SK-N-SH (cell line): ENCODE measurements around the gene TBXAS1. TPM values are rescaled to one million over a fixed set of nuclear protein-coding genes. Genes with fewer than 3 reads are reported as not detected.

Experiments used
- CTCF ChIA-PET: fragments of 300-600, 350-600 bp; formaldehyde crosslinking; extraction: SDS; loops from one replicate; lab custom pipeline; 2021; lab: Yijun Ruan, JAX
- POLR2A ChIA-PET: fragments of 350-600 bp; sonication (Branson Sonifier 250); formaldehyde crosslinking; extraction: SDS; loops from one replicate; lab custom pipeline; 2020; ENCODE audit warnings: antibody characterized with exemption, inconsistent platforms; lab: Yijun Ruan, JAX
- DNase-seq: peaks from one replicate; pipeline ENCODE4 v3.0.0; 2012
- H2AFZ ChIP-seq: fragments of 200-600 bp; sonication (generic); 2 replicates; pipeline ENCODE4 v1.8.1; 2016; ENCODE audit warnings: antibody characterized with exemption, mild to moderate bottlenecking, low read depth
- H3F3A ChIP-seq: fragments of 200-600 bp; sonication (generic); replicated peaks from 2 replicates; pipeline ENCODE3; 2016; ENCODE audit warnings: antibody characterized with exemption, mild to moderate bottlenecking; ENCODE audit not compliant: insufficient read depth
- H3K27ac ChIP-seq, 2 experiments: fragments of 200-500 bp in 1 of 2; fragments of 200-600 bp in 1 of 2; sonication (Bioruptor generic) in 1 of 2; sonication (generic), shearing (Covaris generic) in 1 of 2; 2 replicates each; pipeline versions ENCODE4 v1.5.1 to v1.6.1; 2014 to 2016; ENCODE audit warnings: low read depth in 2 of 2, inconsistent platforms in 1 of 2, low read length in 1 of 2, mild to moderate bottlenecking in 1 of 2, mixed read lengths in 1 of 2
- H3K27me3 ChIP-seq: fragments of 200-600 bp; sonication (generic), shearing (Covaris generic); 2 replicates; pipeline ENCODE4 v1.6.1; 2016; ENCODE audit warnings: mixed run types; ENCODE audit not compliant: insufficient read depth
- H3K36me3 ChIP-seq, 2 experiments: fragments of 200-500 bp in 1 of 2; fragments of 200-600 bp in 1 of 2; sonication (Bioruptor generic) in 1 of 2; sonication (generic) in 1 of 2; replicated peaks in 1 of 2; 2 replicates each; pipeline versions ENCODE3 to v1.5.1; 2014 to 2016; ENCODE audit warnings: low read length in 1 of 2, mild to moderate bottlenecking in 1 of 2; ENCODE audit not compliant: insufficient read depth in 2 of 2, control insufficient read depth in 1 of 2
- H3K4me1 ChIP-seq, 2 experiments: fragments of 200-500 bp in 1 of 2; fragments of 200-600 bp in 1 of 2; sonication (Bioruptor generic) in 1 of 2; sonication (generic), shearing (Covaris generic) in 1 of 2; 2 replicates each; pipeline versions ENCODE4 v1.5.1 to v1.6.1; 2014 to 2016; ENCODE audit warnings: low read depth in 1 of 2, low read length in 1 of 2, mixed run types in 1 of 2; ENCODE audit not compliant: insufficient read depth in 2 of 2, control insufficient read depth in 1 of 2
- H3K4me2 ChIP-seq: fragments of 200-600 bp; sonication (generic), shearing (Covaris generic); 2 replicates; pipeline ENCODE4 v1.6.1; 2017; ENCODE audit warnings: mixed run types
- H3K4me3 ChIP-seq, 2 experiments: fragments of 200-500 bp in 1 of 2; fragments of 200-600 bp in 1 of 2; sonication (Bioruptor generic) in 1 of 2; sonication (generic), shearing (Covaris generic) in 1 of 2; 2 replicates each; pipeline versions ENCODE4 v1.5.1 to v1.8.1; 2014 to 2016; ENCODE audit warnings: low read depth in 2 of 2, inconsistent platforms in 1 of 2, low read length in 1 of 2, mild to moderate bottlenecking in 1 of 2, mixed read lengths in 1 of 2, moderate library complexity in 1 of 2
- H3K79me2 ChIP-seq: fragments of 200-600 bp; sonication (generic); 2 replicates; pipeline ENCODE4 v1.8.1; 2017; ENCODE audit warnings: mild to moderate bottlenecking; ENCODE audit not compliant: insufficient read depth
- H3K9ac ChIP-seq: fragments of 200-600 bp; sonication (generic); 2 replicates; pipeline ENCODE4 v1.6.1; 2017; ENCODE audit warnings: mixed run types
- H3K9me2 ChIP-seq: fragments of 200-600 bp; sonication (generic); 2 replicates; pipeline ENCODE4 v1.6.1; 2017; ENCODE audit warnings: mixed run types
- H3K9me3 ChIP-seq: fragments of 200-600 bp; sonication (generic); 2 replicates; pipeline ENCODE4 v1.6.1; 2017; ENCODE audit warnings: mixed run types, mild to moderate bottlenecking, moderate library complexity
- H4K20me1 ChIP-seq: fragments of 200-600 bp; sonication (generic); 2 replicates; pipeline ENCODE4 v1.6.1; 2017; ENCODE audit warnings: mild to moderate bottlenecking, mixed run types; ENCODE audit not compliant: insufficient read depth
- ELF1 ChIP-seq: IDR thresholded peaks from 2 replicates; pipeline ENCODE4 v1.4.0; 2012
- EP300 ChIP-seq, 2 experiments: IDR thresholded peaks; 2 replicates each; pipeline versions ENCODE4 v1.4.0 to v1.6.1; 2012; ENCODE audit warnings: borderline replicate concordance in 1 of 2, low read depth in 1 of 2, low read length in 1 of 2
- FOXJ3 ChIP-seq: sonication (generic); formaldehyde crosslinking; IDR thresholded peaks from 2 replicates; pipeline ENCODE4 v1.5.1; 2020; ENCODE audit warnings: mild to moderate bottlenecking, missing genetic modification reagents
- GATA2 ChIP-seq: sonication (generic); formaldehyde crosslinking; IDR thresholded peaks from 2 replicates; pipeline ENCODE4 v1.5.0; 2020; ENCODE audit warnings: mild to moderate bottlenecking, missing genetic modification reagents
- IRF3 ChIP-seq: fragments of 150-350 bp; IDR thresholded peaks from 2 replicates; pipeline ENCODE4 v1.6.1; 2016; ENCODE audit warnings: mild to moderate bottlenecking, low read depth, low read length
- JUND ChIP-seq: IDR thresholded peaks from 2 replicates; pipeline ENCODE4 v1.4.0; 2012
- MEF2A ChIP-seq: IDR thresholded peaks from 2 replicates; pipeline ENCODE4 v1.4.0; 2012; ENCODE audit warnings: low read depth, borderline replicate concordance
- MXI1 ChIP-seq: IDR thresholded peaks from 2 replicates; pipeline ENCODE4 v1.6.1; 2012; ENCODE audit warnings: mild to moderate bottlenecking, low read depth, low read length, improper control_type of control experiment
- NFIC ChIP-seq: IDR thresholded peaks from 2 replicates; pipeline ENCODE4 v1.4.0; 2012; ENCODE audit warnings: borderline replicate concordance
- NRF1 ChIP-seq: IDR thresholded peaks from 2 replicates; pipeline ENCODE4 v1.6.1; 2012; ENCODE audit warnings: low read depth, mild to moderate bottlenecking, low read length
- RCOR1 ChIP-seq: fragments of 150-350 bp; IDR thresholded peaks from 2 replicates; pipeline ENCODE4 v1.6.1; 2017; ENCODE audit warnings: antibody characterized with exemption, low read length
- RFX5 ChIP-seq: IDR thresholded peaks from 2 replicates; pipeline ENCODE4 v1.6.1; 2012; ENCODE audit warnings: mild to moderate bottlenecking, improper control_type of control experiment, low read length
- RXRA ChIP-seq: IDR thresholded peaks from 2 replicates; pipeline ENCODE4 v1.4.0; 2012; ENCODE audit warnings: low read depth, mild to moderate bottlenecking, borderline replicate concordance
- SIN3A ChIP-seq: IDR thresholded peaks from 2 replicates; pipeline ENCODE4 v1.6.1; 2012; ENCODE audit warnings: low read depth, mild to moderate bottlenecking, low read length, moderate library complexity, borderline replicate concordance
- TCF12 ChIP-seq: IDR thresholded peaks from 2 replicates; pipeline ENCODE4 v1.4.0; 2012
- WGBS: methylation state at CpG from one replicate; pipeline ENCODE4 v1.1.6; 2017; ENCODE audit warnings: low lambda C conversion rate; 5-methylcytosine and 5-hydroxymethylcytosine counted together
- polyA plus RNA-seq, 3 experiments: library from polyadenylated mRNA; depleted of rRNA; stranded (reverse); fragments of >200 nt; gene quantifications; 2 replicates each; pipeline ENCODE4 v1.2.3, GENCODE V29; 2012
- TF ChIP-seq, protein P1 (sequence below): IDR thresholded peaks from 2 replicates; pipeline ENCODE4 v1.6.1; 2012; ENCODE audit warnings: mild to moderate bottlenecking, low read depth, low read length, moderate library complexity

Gene TBXAS1
- polyA plus RNA-seq, 1 of the 3 experiments (the other 2 are of a cell fraction), result 4.4 TPM

DNA sequence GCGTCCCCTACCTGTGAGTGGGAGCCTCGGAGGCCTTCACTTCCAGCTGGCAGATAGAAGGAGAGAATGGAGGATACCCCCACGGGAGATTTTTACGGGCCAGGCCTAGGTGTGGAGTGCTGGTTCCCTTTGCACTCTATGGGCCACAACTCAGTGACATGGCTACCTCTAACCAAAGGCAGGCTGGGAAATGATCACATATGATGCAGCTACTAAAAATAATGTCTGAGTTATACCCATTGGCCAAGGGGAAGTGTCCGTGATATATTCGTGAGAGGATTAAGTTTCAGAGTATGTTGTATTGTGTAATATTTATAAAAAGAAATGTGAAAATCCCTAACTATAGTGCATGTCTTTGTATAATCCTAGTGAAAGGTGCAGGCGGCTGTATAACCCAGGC lies 37.7 kb upstream of the TBXAS1 start:
- POLR2A ChIA-PET, result no interaction called here
- H2AFZ ChIP-seq, result no peak overlapping the region
- no peak overlapping the region for H3K4me2 ChIP-seq
- TF ChIP-seq FOXJ3 (no peak), NRF1 (no peak), MXI1 (no peak), ELF1 (no peak), RFX5 (no peak), TCF12 (no peak), EP300 (IDR thresholded peaks at IDR 0.05; ENCODE audit: borderline replicate concordance in 1 of 2, low read depth in 1 of 2, low read length in 1 of 2) (no peak), JUND (no peak), MEF2A (no peak)
- TF ChIP-seq, protein P1, sequence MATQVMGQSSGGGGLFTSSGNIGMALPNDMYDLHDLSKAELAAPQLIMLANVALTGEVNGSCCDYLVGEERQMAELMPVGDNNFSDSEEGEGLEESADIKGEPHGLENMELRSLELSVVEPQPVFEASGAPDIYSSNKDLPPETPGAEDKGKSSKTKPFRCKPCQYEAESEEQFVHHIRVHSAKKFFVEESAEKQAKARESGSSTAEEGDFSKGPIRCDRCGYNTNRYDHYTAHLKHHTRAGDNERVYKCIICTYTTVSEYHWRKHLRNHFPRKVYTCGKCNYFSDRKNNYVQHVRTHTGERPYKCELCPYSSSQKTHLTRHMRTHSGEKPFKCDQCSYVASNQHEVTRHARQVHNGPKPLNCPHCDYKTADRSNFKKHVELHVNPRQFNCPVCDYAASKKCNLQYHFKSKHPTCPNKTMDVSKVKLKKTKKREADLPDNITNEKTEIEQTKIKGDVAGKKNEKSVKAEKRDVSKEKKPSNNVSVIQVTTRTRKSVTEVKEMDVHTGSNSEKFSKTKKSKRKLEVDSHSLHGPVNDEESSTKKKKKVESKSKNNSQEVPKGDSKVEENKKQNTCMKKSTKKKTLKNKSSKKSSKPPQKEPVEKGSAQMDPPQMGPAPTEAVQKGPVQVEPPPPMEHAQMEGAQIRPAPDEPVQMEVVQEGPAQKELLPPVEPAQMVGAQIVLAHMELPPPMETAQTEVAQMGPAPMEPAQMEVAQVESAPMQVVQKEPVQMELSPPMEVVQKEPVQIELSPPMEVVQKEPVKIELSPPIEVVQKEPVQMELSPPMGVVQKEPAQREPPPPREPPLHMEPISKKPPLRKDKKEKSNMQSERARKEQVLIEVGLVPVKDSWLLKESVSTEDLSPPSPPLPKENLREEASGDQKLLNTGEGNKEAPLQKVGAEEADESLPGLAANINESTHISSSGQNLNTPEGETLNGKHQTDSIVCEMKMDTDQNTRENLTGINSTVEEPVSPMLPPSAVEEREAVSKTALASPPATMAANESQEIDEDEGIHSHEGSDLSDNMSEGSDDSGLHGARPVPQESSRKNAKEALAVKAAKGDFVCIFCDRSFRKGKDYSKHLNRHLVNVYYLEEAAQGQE, result no peak
- TF ChIP-seq, all 33 proteins: peak for 0
- Histone ChIP-seq H3K9me2 (no peaks in the 10 kb centered on the region), H3K36me3 (peaks cover 0 to 3% of the 10 kb centered on the region in 2 experiments), H3K27ac (no peak overlapping the region), H3K9ac (no peak overlapping the region), H4K20me1 (no peaks in the 10 kb centered on the region), H3K9me3 (peaks cover 3% of the 10 kb centered on the region; the same call in 1 of the 2 replicates), H3K4me3 (no peak overlapping the region), H3K27me3 (no peaks in the 10 kb centered on the region), H3F3A (peaks cover 4% of the 10 kb centered on the region), H3K4me1 (no peaks in the 10 kb centered on the region), H3K79me2 (no peaks in the 10 kb centered on the region)
- DNase-seq, result no peak
- CTCF ChIA-PET, result interaction anchor here (1.9 kb wide), 1 partner anchor 172 kb away, joined by 8 read pairs; no protein-coding TSS in a partner anchor
- 92% methylated on average over 7 of the region's 7 CpGs for WGBS

GRCh38 chr7:139797607-139798006 lies 31.5 kb upstream of the TBXAS1 start:
- 95% methylated on average over 2 of the region's 2 CpGs for WGBS
- peaks cover 3% of the 10 kb centered on the region; the same call in 1 of the 2 replicates for H3K9me3 ChIP-seq
- H4K20me1 ChIP-seq, result no peaks in the 10 kb centered on the region
- TF ChIP-seq FOXJ3, result no peak
- TF ChIP-seq SIN3A, result no peak
- no peak for TF ChIP-seq MEF2A
- TF ChIP-seq RXRA, result no peak
- TF ChIP-seq NRF1, result no peak
- TF ChIP-seq GATA2 (CRISPR knock-in tag), result no peak
- no peak for TF ChIP-seq ELF1
- TF ChIP-seq IRF3, result no peak
- TF ChIP-seq NFIC, result no peak
- TF ChIP-seq MXI1, result no peak
- no peak for TF ChIP-seq RCOR1
- H3K79me2 ChIP-seq, result no peaks in the 10 kb centered on the region
- no peaks in the 10 kb centered on the region for H3K27me3 ChIP-seq
- peaks cover 9% of the 10 kb centered on the region for H3F3A ChIP-seq
- no peak overlapping the region for H3K27ac ChIP-seq
- peaks cover 0 to 3% of the 10 kb centered on the region in 2 experiments for H3K36me3 ChIP-seq
- ChIA-PET CTCF (interaction anchor here (2.8 kb wide), 1 partner anchor 151 kb away, joined by 9 read pairs; no protein-coding TSS in a partner anchor), POLR2A (no interaction called here)
- H3K9ac ChIP-seq, result no peak overlapping the region
- H3K4me1 ChIP-seq, result no peaks in the 10 kb centered on the region
- H3K4me3 ChIP-seq, result no peak overlapping the region
- H2AFZ ChIP-seq, result no peak overlapping the region
- DNase-seq, result no peak
- H3K9me2 ChIP-seq, result no peaks in the 10 kb centered on the region
- no peak overlapping the region for H3K4me2 ChIP-seq
